NCI-H146 treated with DMSO at 0.1 percent for 48 hours (cell line): ENCODE data around the gene C5AR2.
"Not testable (repeated sequence)": the region's sequence is repeated elsewhere in the genome, so short reads cannot be mapped to it uniquely, and the experiment has no call there.

Experiments
- DNase-seq: peaks from one replicate; lab custom pipeline; 2025; ENCODE audit not compliant: unreplicated experiment; lab: John Stamatoyannopoulos, UW

The C5AR2 gene

GRCh38 chr19:47323409-47323808 lies 8.6 kb upstream of the C5AR2 start:
- no peak for DNase-seq

GRCh38 chr19:47323872-47324271 lies 8.1 kb upstream of the C5AR2 start:
- DNase-seq, result no peak

GRCh38 chr19:47324502-47324901 lies 7.5 kb upstream of the C5AR2 start:
- DNase-seq, result no peak

GRCh38 chr19:47330466-47330869 lies 1.5 kb upstream of the C5AR2 start:
- no peak for DNase-seq

GRCh38 chr19:47331490-47331889 lies 485 bp upstream of the C5AR2 start:
- no peak for DNase-seq

- peak; percentile 22 for DNase-seq
Observed at GRCh38 chr19:47336765-47337718, 5.1 kb downstream of the C5AR2 start.

DNA sequence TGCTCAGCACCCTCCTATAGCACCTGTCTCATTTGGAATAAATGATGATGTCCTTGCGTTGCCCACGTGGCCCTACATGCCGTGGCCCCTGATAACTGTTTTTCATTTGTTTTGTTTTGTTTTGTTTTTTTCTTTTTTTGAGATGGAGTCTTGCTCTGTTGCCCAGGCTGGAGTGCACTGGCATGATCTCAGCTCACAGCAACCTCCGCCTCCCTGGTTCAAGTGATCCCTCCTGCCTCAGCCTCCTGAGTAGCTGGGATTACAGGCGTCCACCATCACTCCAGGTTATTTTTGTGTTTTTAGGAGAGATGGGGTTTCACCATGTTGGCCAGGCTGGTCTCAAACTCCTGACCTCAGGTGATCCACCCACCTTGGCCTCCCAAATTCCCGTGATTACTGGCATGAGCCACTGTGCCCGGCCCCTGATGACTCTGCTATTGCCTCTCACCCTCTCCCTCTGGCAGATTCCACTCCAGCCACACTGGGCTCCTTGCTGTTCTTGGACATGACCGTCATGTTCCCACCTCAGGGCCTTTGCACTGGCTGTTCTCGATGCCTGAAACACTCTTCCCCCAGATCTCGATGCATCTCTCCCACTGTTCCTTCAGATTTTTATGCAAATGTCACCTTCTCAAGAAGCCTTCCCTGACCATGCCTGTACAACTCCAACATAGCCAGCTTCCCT lies 7.4 kb downstream of the C5AR2 start:
- DNase-seq, result no peak

DNA sequence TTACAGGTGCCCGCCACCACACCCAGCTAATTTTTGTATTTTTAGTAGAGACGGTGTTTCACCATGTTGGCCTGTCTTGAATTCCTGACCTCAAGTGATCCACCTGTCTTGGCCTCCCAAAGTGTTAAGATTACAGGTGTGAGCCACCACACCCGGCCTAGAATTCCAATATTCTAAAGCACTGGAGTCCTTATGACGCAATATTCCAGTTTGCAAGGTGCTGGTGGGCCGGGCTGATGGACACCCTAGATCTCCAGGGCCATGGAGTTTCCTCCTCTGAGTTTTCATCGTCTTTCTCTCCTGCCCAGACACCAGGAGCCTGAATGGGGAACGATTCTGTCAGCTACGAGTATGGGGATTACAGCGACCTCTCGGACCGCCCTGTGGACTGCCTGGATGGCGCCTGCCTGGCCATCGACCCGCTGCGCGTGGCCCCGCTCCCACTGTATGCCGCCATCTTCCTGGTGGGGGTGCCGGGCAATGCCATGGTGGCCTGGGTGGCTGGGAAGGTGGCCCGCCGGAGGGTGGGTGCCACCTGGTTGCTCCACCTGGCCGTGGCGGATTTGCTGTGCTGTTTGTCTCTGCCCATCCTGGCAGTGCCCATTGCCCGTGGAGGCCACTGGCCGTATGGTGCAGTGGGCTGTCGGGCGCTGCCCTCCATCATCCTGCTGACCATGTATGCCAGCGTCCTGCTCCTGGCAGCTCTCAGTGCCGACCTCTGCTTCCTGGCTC lies 8.7 kb downstream of the C5AR2 start:
- DNase-seq, result no peak

GRCh38 chr19:47341734-47342133 lies 9.8 kb downstream of the C5AR2 start:
- DNase-seq, result no peak

DNA sequence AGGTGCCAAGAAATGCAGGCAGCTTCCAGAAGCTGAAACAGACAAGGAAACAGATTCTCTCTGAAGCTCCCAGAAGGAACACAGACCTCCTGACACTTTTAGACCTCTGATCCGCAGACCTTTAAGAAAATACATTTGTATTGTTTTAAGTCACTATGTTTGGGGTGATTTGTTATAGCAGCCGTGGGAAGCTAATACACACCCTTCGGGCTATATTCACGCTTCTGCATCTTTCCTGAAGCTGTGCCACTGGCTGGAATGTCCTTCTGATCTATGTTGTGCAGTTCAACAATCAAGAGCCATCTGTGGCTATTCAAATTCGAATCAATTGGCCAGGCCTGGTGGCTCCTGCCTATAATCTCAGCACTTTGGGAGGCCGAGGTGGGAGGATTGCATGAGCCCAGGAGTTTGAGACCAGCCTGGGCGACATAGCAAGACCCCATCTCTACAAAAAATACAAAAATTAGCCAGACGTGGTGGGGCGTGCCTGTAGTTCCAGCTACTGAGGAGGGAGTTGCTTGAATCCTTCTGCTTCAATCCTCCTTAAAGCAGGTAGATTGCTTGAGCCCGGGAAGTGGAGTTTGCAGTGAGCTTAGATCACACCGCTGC lies 11.3 kb downstream of the C5AR2 start:
- no peak for DNase-seq

GRCh38 chr19:47344425-47344824 lies 12.4 kb downstream of the C5AR2 start:
- DNase-seq, result no peak

DNA sequence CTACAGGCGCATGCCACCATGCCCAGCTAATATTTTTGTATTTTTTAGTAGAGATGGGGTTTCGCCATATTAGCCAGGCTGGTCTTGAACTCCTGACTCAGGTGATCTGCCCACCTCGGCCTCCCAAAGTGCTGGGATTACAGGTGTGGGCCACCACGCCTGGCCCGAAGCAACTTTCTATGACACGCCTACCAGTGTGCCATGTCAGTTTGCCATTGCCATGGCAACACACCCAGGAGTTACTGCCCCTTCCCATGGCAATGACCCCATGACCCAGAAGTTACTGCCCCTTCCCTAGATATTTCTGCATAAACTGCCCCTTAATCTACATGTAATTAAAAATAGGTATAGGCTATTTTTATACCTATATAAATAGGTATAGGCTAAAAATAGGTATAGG lies 14.0 kb downstream of the C5AR2 start:
- DNase-seq, result not testable (repeated sequence)

GRCh38 chr19:47348819-47349795 lies 17.1 kb downstream of the C5AR2 start, which contains the start of gene DHX34:
TSS of gene DHX34 (plus strand) at chr19:47349315. CDS start at chr19:47353031, 3,716 bp downstream.
- DNase-seq, result peak; percentile 98

DNA sequence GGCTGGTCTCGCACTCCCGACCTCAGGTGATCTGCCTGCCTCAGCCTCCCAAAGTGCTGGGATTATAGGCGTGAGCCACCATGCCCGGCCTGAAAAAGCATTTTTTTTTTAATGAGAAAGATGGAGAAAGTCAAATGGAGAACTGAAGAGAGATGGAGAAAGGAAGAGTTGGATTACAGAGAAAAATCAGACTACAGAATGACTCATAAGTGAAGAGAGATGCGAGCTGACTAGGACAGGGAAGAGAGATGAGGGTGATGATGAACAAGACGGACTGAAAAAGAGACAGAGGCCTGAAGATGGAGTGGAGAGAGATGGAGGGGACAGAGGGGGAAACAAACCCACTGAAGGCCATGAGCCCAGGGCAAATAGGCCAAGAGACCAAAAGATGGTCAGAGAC lies 18.7 kb downstream of the C5AR2 start:
- no peak for DNase-seq

DNA sequence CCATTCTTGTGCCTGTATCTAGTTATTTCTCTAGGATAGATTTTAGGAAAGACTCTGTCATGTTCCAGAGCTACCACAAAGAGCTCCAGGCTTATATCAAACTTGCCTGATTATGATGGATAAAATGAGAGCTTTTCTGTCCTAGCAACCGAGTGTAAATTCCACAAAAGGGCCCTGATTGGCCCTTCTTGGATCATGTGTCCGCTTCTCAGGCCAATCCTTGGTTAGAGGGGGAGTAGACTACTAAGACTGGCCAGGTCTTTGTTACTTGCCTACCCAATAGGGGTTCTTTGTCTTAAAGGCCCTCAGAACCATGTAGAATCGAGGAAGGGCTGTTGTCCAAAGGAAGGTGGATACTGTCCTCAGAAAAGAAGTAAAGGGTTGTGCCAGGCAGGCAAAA lies 19.6 kb downstream of the C5AR2 start:
- DNase-seq, result no peak

GRCh38 chr19:47352095-47352494 lies 20.1 kb downstream of the C5AR2 start:
- DNase-seq, result no peak

GRCh38 chr19:47353307-47353712 lies 21.3 kb downstream of the C5AR2 start:
- no peak for DNase-seq

- no peak for DNase-seq
Observed at GRCh38 chr19:47356900-47357299, 24.9 kb downstream of the C5AR2 start.

DNA sequence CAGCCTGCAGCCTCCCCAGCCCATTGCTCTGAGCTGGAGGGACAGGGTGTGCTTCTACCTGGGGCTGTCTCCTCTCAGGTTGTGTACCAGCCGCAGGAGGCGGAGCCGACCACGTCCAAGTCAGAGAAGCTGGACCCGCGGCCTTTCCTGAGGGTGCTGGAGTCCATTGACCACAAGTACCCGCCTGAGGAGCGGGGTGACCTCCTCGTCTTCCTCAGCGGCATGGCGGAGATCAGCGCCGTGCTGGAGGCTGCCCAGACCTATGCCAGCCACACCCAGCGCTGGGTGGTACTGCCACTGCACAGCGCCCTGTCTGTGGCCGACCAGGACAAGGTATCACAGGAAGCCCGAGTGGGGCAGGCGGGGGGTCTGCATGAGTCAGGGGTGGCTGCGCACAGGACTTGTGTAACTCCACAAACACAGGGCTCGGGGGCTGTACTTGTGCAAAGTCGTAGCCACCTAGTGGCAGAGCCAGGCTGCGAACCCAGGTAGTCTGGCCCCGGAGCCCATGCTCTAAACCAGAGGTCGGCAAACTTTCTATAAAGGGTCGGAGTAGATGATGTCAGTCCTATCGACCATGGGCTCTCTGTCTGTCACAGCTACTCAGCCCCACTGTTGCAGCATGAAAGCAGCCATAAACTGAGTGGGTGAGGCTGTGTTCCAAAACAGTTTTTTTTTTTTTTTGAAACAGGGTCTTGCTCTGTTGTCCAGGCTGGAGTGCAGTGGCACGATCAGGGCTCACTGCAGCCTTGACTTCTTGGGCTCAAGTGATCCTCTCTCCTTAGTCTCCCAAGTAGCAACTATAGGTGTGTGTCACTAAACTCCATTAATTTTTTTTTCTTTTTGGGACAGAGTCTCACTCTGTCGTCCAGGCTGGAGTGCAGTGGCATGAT lies 26.1 kb downstream of the C5AR2 start:
- DNase-seq, result no peak
